Right cardiac atrium (tissue), 5 donors: ENCODE data around the gene CCNC. TPM values are rescaled to one million over a fixed set of nuclear protein-coding genes. Genes with fewer than 3 reads are reported as not detected.

Experiments used
- ATAC-seq, 2 donors: fragments of 200-7000 bp; cut with Tn5 transposase; one replicate each; pipeline versions ENCODE4 v1.8.0 to v1.9.1; 2020; ENCODE audit warnings: moderate library complexity in 2 of 2, mild to moderate bottlenecking in 1 of 2
- DNase-seq, 3 donors: peaks; one replicate each; pipeline ENCODE4 v3.0.0-alpha.2; 2020
- H3K27ac ChIP-seq: one replicate; pipeline ENCODE4 v1.5.1; 2013; ENCODE audit warnings: mild to moderate bottlenecking, low read length, control low read depth, moderate library complexity
- H3K27me3 ChIP-seq: one replicate; pipeline ENCODE4 v1.6.1; 2013; ENCODE audit not compliant: control insufficient read depth, insufficient read depth
- H3K4me1 ChIP-seq: one replicate; pipeline ENCODE4 v1.6.1; 2013; ENCODE audit warnings: low read length; ENCODE audit not compliant: control insufficient read depth, insufficient read depth
- H3K4me3 ChIP-seq: one replicate; pipeline ENCODE4 v1.5.1; 2013; ENCODE audit warnings: low read length, control low read depth
- H3K9me3 ChIP-seq: one replicate; pipeline ENCODE4 v1.6.1; 2013; ENCODE audit warnings: low read length; ENCODE audit not compliant: control insufficient read depth
- WGBS: extraction: QIAGEN DNeasy Blood & Tissue Kit; methylation state at CpG from one replicate; pipeline ENCODE4 v1.1.7; 2013; 5-methylcytosine and 5-hydroxymethylcytosine counted together
- intact Hi-C, 4 donors: fragments of 100-400 bp; cut with DNase I; formaldehyde crosslinking; loops; one replicate each; pipeline versions ENCODE4 v1.11.0 to v1.14.0; 2022 to 2023
- polyA plus RNA-seq: library from polyadenylated mRNA; stranded (reverse); fragments of 200-250 nt; gene quantifications from one replicate; pipeline ENCODE4 v1.2.3, GENCODE V29; 2013
- total RNA-seq, 4 donors: library from RNA; stranded (reverse); fragmentation: NEBNext Ultra II Directional; extraction: Animal tissue kit (Norgen Biotek cat#: 25700); gene quantifications; one replicate each; pipeline ENCODE4 v1.2.1, GENCODE V29; 2021
- donor health status: healthy with polysubstance abuse.
- donor health status: DM: no; HTN: yes; CAD: no.
- donor health status: DM: no; HTN: no; CAD: no.
- donor health status: DM: no; HTN: yes; CAD: no; lungs with severe emphysema.
- donor health status: DM: yes; HTN: yes; CAD: no.

CCNC gene
- total and polyA plus RNA-seq, 5 donors = 17.4 to 28.4 (median 20.2) TPM

DNA sequence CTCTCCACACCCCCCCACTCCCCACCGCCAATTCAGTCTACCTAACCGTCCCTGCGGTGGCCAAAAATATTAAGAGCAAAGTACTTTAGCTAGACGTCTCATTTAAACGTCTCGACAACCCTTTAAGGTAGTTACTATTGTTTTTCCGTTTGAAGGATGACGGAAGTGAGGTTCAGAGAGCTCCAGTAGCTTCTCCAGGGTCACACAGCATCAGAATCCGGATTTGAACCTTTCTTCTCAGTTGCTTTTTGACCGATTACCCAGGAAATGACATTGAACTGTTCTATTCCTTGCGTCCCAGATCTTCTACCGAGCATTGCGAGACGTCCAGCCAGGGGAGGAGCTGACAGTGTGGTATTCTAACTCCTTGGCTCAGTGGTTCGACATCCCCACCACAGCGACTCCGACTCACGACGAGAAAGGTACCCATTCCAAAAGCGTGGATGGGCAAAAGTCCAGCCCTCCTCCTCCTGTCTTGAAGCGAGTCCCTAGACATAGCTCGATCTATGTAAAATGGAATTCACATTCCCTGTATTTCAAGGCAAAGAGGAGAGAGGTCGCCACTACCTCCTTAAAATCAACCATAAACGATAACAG lies 40.5 kb upstream of the CCNC start:
- intact Hi-C loops = no loop called here

GRCh38 chr6:99608059-99608885 lies 39.8 kb upstream of the CCNC start:
- Histone ChIP-seq H3K27ac (no peak overlapping the region), H3K4me1 (no peaks in the 10 kb centered on the region), H3K4me3 (no peak overlapping the region), H3K27me3 (no peaks in the 10 kb centered on the region), H3K9me3 (no peaks in the 10 kb centered on the region)
- intact Hi-C loops = no loop called here
- 3% methylated on average over 29 of the region's 29 CpGs for WGBS
- ATAC-seq = no peak
- no peak for DNase-seq

More for the DNA sequence above, 40.5 kb upstream of the CCNC start:
- H3K9me3 ChIP-seq = no peaks in the 10 kb centered on the region
- no peak overlapping the region for H3K27ac ChIP-seq
- no peak overlapping the region for H3K4me3 ChIP-seq
- H3K27me3 ChIP-seq = no peaks in the 10 kb centered on the region
- no peak for DNase-seq
- 7% methylated on average over 24 of the region's 24 CpGs for WGBS
- ATAC-seq = no peak
- H3K4me1 ChIP-seq = no peaks in the 10 kb centered on the region

DNA sequence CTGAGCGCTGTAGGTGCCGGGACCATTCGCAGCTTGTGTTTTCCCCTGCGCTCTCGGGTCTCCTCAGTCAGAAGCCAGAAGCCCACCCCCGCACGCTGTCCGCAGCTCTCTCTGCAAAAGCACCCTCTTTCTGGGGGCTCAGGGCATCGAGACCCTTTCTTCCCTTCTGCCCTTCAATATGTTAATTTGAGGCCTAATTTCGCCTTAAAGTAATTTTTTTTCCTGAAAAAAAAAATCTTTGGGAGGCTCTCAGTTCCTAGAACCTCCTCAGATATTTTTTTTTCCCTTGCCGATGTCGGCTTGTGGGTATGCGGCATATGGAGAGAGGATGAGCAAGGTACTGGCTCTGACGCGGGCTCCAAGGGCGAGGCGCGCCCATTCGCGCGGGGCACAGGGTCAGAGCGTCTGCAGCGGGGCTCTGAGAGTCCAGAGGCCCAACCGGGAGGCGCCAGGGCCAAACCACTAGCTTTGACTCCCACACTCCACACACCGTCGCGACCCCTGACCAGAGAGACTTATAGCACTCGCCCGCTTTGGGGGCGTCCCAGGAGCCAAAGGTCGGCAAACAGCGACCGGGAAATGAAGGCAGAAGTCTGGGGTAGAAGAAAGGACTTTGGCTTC lies 39.1 kb upstream of the CCNC start:
- Histone ChIP-seq H3K27me3 (no peaks in the 10 kb centered on the region), H3K9me3 (no peaks in the 10 kb centered on the region), H3K4me3 (no peak overlapping the region), H3K27ac (no peak overlapping the region), H3K4me1 (no peaks in the 10 kb centered on the region)
- WGBS = 7% methylated on average over 34 of the region's 34 CpGs
- ATAC-seq (no peak), DNase-seq (peak in 1 of 3 donors; percentile 40)
- intact Hi-C loops = no loop called here

DNA sequence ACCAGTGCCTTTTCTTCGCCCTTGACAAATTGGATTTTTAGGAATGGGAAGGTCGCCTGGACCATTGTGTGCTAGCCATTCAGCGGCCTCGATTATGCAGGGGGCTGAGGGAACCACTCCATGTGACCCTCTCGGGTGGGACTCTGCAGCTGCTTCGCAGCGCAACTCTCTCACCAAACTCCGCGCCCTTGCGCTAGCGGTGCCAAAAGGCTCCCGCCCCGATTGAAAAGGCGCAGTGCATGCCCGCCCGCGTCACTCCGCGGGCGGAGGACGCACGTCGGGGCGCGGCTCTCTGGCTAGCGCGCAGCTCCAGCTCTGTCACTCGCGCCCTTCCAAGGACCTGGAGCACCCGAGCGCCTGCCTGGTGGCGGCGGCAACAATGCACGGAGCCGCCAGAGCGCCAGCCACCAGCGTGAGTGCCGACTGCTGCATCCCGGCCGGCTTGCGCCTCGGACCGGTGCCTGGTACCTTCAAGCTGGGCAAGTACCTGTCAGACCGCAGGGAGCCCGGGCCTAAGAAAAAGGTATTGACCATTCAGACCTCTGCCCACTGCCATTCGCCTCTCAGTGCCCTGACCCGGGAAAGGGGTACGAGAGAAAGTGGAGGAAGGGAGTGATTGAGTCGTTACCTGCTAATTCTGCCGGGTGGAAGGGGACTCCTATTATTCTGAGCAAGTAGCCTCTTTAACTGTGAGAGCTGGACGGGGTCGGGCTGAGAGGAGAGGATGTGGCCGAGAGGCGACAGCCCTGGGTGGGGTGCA lies 38.4 kb upstream of the CCNC start, which contains the start of gene PRDM13:
Gene PRDM13, plus strand, starts transcription at position 178 of the 760 bp plus-strand sequence. Its CDS starts 202 bp downstream, at position 380.
- H3K4me3 ChIP-seq = no peak within 1 kb of the TSS
- DNase-seq = peak in 1 of 3 donors; percentile 32
- H3K27me3 ChIP-seq = no peaks in the 10 kb centered on the region
- no peaks in the 10 kb centered on the region for H3K9me3 ChIP-seq
- intact Hi-C loops = no loop called here
- no peak for ATAC-seq
- H3K27ac ChIP-seq = no peak within 1 kb of the TSS
- WGBS = 4% methylated on average over 54 of the region's 54 CpGs
- H3K4me1 ChIP-seq = no peaks in the 10 kb centered on the region

DNA sequence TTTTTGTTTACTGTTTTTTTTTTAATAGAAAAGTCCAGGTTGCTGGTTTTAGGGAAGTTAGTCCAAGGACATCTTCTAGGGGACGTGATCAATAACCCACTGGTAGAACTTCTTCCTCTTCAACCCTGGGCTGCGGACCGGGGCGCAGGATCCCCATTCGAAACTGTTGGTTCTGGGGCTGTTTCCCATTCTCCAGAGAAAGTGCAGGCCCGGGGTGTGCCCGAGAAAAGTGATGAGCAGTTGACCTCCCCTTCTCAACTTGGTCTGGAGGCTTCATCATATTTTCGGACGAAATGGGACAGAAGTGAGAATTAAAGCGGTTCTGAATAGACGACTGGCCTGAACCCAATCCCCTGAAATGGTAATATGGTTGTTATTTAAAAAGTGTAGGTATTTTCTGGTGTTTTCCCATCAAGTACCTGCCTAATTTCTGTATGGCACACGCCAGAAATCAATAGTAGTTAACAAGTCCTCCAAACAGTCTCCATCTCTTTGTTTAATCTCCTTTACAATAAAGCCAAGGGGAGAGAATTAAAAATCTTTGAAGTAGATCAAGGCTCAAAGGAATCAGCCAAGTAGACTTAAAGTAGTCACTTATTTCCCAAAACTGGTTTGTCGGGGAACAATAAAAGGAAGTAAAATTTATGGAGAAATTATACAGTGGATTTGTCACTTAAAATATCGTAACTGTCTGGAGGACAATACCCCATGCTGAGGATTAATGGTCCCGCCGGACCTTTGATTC lies 37.6 kb upstream of the CCNC start:
- intact Hi-C loops = no loop called here
- ATAC-seq (no peak), DNase-seq (no peak)
- no peaks in the 10 kb centered on the region for H3K9me3 ChIP-seq
- no peak overlapping the region for H3K4me3 ChIP-seq
- 12% methylated on average over 16 of the region's 16 CpGs for WGBS
- H3K27ac ChIP-seq = no peak overlapping the region
- no peaks in the 10 kb centered on the region for H3K27me3 ChIP-seq
- no peaks in the 10 kb centered on the region for H3K4me1 ChIP-seq

- no peak for ATAC-seq
- H3K27ac ChIP-seq = no peak overlapping the region
- H3K27me3 ChIP-seq = no peaks in the 10 kb centered on the region
- no peaks in the 10 kb centered on the region for H3K4me1 ChIP-seq
- peak in 1 of 3 donors; percentile 36 for DNase-seq
- WGBS = 11% methylated on average over 20 of the region's 20 CpGs
- no peak overlapping the region for H3K4me3 ChIP-seq
- intact Hi-C loops = no loop called here
- H3K9me3 ChIP-seq = no peaks in the 10 kb centered on the region
Observed at GRCh38 chr6:99605074-99605734, 36.7 kb upstream of the CCNC start.

- no peak for ATAC-seq
- Histone ChIP-seq H3K4me1 (no peaks in the 10 kb centered on the region), H3K9me3 (no peaks in the 10 kb centered on the region), H3K4me3 (peak overlapping the region; percentile 66), H3K27ac (no peak overlapping the region), H3K27me3 (no peaks in the 10 kb centered on the region)
- intact Hi-C loops = no loop called here
- peak in 2 of 3 donors; percentile 55 to 65 for DNase-seq
- 11% methylated on average over 31 of the region's 31 CpGs for WGBS
Observed at GRCh38 chr6:99604166-99605073, 36.0 kb upstream of the CCNC start.

DNA sequence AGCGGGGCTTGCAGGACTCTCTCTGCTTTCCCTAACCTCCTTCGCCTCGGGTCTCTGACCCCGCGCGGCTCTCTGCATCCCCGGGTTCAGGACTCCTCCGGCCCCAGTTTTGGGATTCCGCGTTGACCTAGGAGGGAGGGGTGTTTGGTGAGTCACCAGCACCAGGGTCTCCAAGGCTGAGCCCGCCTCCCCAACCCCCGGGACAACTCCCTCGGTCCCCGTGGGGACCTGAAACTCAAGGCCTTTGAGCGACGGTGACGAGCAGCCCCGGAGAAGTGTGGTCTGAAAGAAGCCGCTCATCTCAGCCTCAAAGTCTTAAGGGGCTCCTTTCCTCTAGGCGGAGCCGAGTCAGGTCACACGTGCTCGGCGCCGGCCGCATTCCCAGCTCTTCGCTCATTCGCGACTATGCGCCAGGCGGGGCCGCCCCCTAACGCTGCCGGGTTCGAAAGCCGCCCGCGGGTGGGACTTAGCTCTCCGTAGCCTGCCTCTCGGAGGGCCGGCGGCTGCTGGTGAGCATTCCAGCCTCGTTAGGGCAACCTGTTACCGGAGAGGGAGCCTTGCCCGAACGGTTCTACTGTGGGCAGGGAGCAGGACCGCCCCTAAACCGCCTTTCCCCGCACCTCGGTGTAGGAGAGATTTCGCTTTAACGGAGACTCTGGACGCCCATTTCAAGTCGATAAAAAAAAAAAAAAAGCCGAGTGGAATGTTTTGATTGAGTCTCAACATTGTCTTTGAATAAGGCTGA lies 35.1 kb upstream of the CCNC start:
- ATAC-seq (peak; percentile 50 to 61), DNase-seq (peak in 2 of 3 donors; percentile 65 to 68)
- intact Hi-C loops = no loop called here
- no peak overlapping the region for H3K27ac ChIP-seq
- 1% methylated on average over 55 of the region's 55 CpGs for WGBS
- H3K27me3 ChIP-seq = no peaks in the 10 kb centered on the region
- H3K4me3 ChIP-seq = peak overlapping the region; percentile 66
- H3K4me1 ChIP-seq = no peaks in the 10 kb centered on the region
- H3K9me3 ChIP-seq = no peaks in the 10 kb centered on the region
